GM19468 (cell line): ENCODE results near the gene DTD1.

Experiments
- ATAC-seq: cut with Tn5 transposase; IDR thresholded peaks from one replicate; pipeline ENCODE4 v1.9.1; 2021; ENCODE audit warnings: mild to moderate bottlenecking, moderate library complexity, moderate number of reproducible peaks; ENCODE audit not compliant: unreplicated experiment; ENCODE audit errors: extremely low read depth

Gene DTD1, protein sequence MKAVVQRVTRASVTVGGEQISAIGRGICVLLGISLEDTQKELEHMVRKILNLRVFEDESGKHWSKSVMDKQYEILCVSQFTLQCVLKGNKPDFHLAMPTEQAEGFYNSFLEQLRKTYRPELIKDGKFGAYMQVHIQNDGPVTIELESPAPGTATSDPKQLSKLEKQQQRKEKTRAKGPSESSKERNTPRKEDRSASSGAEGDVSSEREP

DNA sequence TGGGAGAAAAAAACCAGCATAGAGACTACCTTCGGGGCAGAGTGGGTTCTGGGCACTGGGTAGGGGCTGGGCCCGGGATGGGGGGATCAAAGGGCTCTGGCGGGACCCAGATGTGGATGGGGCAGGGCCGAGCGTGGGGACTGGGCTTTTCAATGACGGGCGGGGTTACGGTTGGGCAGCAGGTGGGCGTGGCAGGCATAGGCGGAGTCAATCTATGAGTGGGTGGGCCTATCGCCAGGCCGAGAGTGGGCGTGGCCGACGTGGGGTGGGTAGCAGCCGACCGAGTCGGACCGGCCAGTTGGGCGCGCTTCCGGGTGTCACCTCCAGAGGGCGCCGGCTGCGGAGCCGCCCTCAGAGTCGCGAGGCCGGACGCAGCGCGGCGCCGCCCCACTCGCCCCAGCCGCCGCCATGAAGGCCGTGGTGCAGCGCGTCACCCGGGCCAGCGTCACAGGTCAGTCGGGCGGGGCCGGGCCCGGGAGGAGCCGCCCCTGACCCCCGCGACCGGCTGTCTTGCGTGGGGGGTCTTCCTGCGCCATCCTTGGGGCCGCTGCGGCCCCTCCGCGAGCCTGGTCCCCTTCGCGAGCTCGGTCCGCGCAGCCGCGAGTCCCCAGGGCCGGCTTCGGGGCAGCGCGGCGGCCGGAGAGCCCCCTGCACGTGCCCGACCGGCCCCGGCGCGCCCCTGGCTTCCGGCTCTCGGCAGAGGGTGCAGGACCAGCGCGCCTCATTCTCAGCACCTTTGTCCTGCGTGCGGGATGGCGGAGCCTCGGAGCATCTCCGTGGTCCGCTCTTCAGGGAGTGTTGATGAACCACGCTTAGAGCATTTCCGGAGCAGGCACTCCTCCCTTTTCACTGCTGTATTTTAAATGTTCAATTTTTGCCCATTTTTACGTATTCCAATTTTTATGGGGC is at the start of gene DTD1:
TSS of gene DTD1 (plus strand) at position 390 of the 909 bp plus-strand sequence. CDS start at position 409, 19 bp downstream.
- peak; percentile 68 for ATAC-seq

DNA sequence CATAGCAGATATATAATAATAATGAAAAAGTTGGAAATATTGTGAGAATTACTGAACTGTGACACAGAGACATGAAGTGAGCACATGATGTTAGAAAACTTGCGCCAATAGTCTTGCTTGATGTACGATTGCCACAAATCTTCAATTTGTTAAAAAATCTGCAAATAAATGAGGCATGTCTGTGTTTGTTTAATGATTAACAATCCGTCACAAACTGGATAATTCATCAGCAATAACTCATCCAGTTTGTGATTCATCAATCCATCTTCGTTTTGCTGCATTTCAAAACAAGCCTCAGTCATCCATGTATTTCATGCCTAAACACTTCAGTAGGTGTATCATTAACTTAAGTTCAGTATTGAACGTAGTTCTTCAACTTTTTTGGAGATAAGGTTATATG is 46.1 kb upstream of the DTD1 start:
- no peak for ATAC-seq

- ATAC-seq = no peak
These were observed 44.6 kb upstream of the DTD1 start for GRCh38 chr20:18543216-18543615.

- ATAC-seq = no peak
These were observed 43.9 kb upstream of the DTD1 start for GRCh38 chr20:18543932-18544331.

DNA sequence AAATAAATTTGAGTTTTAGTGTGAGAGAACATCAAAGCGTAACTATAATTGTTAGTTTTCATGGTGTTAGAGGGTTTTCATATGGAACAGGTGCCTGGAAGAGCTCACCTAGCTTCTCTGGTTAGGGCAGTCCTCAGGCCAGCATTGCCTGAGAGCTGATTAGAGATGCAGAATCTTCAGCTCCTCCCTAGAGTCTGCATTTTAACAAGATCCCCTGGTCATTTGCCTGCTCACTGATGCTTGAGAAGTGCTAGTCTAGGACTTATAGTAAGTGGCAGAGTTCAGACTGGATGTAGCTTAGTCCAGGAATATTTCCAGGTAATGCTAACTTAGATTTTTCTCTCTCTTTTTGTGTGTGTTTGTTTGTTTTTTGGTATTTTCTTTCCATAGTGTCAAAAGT is 42.3 kb upstream of the DTD1 start:
- no peak for ATAC-seq

- ATAC-seq = no peak
These were observed 39.4 kb upstream of the DTD1 start for GRCh38 chr20:18548465-18548864.

GRCh38 chr20:18553746-18554145 is 34.1 kb upstream of the DTD1 start:
- ATAC-seq = no peak

DNA sequence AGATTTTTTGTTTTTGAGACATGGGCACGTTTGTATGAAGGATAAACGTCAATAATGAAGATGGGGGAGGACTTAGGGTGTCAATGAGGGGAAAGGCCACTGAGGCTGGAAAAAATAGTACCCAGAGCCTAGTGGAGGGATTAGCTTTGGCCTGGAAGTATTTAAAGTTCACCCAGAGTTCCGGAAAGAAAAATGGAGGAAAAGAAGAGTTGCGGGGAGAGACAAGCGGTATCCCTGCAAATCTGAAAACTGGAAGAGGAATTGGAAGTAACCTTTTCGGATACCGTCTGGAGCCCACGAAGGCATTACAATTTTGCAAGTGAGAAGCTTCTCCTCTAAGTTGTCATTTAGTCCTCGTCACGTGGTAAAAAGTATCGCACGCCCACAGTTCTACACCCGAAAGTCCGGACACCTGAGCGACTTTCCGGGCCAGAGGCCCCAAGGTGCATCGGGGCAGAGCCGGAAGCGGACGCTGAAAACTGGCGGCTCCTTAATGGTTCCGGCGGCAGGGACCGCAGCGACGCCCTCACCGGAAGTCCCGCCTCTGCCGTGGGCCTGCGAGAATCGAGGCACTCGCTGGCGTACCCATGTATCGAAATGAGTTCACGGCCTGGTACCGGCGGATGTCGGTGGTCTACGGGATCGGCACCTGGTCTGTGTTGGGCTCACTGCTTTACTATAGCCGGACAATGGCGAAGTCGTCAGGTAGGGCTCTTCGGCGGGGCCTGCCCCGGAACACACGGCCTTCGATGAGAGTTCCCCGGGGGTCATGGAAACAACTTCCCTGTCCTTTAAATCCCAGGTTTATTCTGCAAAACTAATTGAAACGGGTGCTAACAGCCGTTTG is 20.7 kb upstream of the DTD1 start, which contains the start of gene SMIM26:
TSS of gene SMIM26 (plus strand) at position 541 of the 847 bp plus-strand sequence. CDS start at position 588, 47 bp downstream.
- peak; percentile 98 for ATAC-seq

GRCh38 chr20:18567739-18568091 is 20.1 kb upstream of the DTD1 start:
- no peak for ATAC-seq

- no peak for ATAC-seq
These were observed 16.8 kb upstream of the DTD1 start for GRCh38 chr20:18571009-18571408.

DNA sequence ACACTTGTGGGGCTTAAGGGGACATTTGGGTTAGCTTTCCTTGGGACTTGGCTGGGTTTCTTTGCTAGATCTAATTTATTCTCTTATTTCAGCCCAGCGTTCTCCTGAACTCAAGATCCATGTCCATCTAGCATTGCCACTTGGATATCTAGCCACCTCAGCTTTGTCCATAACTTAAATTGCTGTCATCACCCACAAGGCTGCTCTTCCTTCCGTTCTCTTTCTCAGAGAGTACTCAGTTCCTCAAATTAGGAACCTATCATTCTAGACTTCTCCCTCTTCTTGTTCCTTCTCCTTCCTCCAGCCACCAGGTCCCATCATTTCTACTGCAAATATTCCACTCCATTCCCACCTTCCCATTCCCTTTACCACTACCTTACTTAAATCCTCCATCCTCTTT is 16.3 kb upstream of the DTD1 start:
- no peak for ATAC-seq

DNA sequence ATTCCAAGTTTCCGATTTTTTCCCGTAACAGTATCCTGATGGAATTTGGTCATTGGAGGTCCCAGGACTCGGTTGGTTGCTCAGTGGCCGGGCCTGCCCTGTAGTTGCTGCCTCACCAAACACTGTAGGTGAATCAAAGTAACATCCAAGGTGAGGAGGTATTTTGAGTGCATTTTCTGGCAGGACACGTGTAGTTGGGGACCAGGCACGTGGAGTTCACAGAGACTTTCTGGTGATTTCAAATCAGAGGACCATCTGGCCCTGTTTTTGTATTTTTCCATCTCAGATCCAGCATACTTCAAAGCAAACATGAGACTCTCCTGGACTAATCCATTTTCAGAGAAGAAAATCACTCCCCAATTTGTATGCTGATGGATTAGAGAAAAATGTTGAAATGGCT is 9.9 kb upstream of the DTD1 start:
- ATAC-seq = no peak

DNA sequence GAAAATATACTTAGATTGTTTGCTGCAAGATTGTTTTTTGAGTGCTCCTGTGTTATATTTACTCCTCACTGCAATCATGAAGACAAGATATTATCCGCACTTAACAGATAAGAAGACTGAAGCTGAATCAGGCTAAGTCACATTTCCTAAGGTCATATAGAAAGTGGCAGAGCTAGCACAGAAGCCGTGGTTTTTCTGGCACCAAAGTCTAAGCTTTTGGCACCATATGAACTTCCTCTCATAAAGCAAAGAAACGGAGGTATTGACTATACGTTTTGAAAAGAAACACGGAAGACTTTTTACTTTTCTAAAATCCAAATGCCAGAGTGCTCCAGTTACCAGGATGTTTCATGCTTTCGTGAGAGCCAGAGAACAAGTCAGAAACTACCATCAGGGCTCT is 9.3 kb upstream of the DTD1 start:
- ATAC-seq = no peak

- no peak for ATAC-seq
These were observed 7.8 kb upstream of the DTD1 start for GRCh38 chr20:18580012-18580411.

DNA sequence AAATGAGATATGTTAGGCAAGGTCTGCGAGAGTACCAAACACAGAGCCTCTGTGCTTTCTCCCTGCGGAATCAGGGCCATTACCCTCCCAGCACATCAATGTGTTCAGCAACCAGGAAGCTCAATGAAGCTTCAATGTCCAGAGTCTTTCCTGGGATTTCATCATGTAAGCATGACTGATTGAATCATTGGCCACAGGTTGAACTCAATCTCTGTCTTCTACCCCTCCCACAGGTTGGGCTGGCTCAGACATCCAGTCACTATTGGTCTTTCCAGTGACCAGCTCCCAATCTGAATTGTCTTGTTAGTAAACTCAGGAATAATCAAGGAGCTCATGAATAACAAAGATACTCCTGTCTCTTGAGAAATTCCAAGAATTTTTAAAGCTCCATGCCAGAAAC is 2.7 kb upstream of the DTD1 start:
- ATAC-seq = no peak

- no peak for ATAC-seq
These were observed 700 bp downstream of the DTD1 start for GRCh38 chr20:18588574-18588933.

DNA sequence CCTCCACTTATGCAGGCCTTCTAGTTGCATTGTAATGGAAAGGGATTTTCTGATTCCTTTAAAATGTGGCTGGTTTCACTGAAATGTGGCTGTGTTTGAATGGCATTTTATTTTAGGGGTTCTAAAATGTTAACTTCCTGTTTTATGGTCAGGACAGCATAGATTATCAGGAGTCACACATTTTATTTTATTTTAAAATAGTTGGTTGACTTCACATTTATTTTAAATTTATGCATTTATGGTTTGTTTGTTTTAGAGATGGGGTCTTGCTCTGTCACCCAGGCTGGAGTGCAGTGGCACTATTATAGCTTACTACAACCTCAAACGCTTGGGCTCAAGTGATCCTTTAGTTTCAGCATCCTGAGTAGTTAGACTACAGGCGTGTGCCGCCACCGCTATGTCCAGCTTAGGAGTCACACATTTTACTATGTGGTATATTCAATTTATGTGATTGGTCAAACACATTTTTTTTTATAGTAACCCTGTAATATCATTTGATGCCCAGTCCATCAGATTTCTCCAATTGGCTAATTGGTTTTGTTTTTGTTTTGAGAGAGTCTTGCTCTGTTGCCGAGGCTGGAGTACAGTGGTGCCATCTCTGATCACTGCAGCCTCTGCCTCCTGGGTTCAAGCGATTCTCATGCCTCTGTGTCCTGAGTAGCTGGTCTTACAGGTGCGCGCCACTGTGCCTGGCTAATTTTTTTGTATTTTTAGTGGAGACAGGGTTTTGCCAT is 2.3 kb downstream of the DTD1 start:
- ATAC-seq = no peak

GRCh38 chr20:18596270-18596669 is 8.4 kb downstream of the DTD1 start:
- ATAC-seq = no peak

GRCh38 chr20:18609741-18610140 is 21.9 kb downstream of the DTD1 start:
- no peak for ATAC-seq

GRCh38 chr20:18611492-18611891 is 23.6 kb downstream of the DTD1 start:
- ATAC-seq = no peak
